CD4-positive, alpha-beta T cell treated with Interleukin-4 for 4 hours (primary cell): ENCODE results near the gene SPTSSA.
"Not testable (repeated sequence)": the region's sequence is repeated elsewhere in the genome, so short reads cannot be mapped to it uniquely, and the experiment has no call there.

Experiments used
- DNase-seq: peaks from one replicate; pipeline ENCODE4 v3.0.0-alpha.2; 2020

SPTSSA gene

DNA sequence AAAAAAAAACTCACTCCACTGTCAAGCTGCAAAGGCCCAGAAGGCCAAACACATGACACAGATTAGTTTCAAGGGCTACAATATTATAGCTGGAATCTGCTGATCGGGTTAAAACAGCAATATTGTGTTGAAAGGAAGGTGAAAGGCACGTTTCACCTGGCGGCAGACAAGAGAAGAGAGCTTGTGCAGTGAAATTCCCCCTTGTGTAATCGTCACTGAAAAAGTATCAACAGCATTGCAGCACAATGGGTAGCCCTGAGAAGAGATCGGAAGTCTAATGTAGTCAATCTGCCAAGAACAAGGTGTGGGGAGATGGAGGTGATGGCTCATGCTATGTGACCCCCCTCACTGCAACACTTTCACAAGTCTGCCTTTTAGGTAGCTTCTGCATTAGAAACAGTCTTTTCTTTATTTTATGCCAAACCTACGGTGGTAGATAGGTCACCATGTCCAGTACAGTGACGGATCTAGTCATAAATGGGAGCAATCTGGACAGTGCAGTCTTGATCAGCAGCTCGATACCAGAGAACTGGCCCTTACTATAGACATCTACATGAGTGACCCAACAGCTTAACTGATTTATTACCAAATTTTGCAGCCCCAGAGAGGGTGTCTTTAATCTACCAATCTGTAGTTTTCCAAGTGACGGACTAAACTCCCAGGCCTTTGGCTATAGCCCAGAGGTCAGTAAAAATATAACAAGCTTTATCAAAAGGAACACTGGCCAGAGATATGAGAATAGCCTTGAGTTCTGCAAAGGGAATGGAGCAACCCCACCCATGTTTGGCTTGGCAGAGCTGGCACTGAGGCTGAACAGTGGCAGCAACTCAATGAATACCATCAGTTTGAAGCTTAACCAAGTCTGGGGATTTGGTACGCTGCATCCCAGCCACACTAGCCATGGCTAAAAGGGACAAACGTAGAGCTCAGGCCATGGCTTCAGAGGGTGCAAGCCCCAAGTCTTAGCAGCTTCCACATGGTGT lies 35.4 kb downstream of the SPTSSA start:
- no peak for DNase-seq

DNA sequence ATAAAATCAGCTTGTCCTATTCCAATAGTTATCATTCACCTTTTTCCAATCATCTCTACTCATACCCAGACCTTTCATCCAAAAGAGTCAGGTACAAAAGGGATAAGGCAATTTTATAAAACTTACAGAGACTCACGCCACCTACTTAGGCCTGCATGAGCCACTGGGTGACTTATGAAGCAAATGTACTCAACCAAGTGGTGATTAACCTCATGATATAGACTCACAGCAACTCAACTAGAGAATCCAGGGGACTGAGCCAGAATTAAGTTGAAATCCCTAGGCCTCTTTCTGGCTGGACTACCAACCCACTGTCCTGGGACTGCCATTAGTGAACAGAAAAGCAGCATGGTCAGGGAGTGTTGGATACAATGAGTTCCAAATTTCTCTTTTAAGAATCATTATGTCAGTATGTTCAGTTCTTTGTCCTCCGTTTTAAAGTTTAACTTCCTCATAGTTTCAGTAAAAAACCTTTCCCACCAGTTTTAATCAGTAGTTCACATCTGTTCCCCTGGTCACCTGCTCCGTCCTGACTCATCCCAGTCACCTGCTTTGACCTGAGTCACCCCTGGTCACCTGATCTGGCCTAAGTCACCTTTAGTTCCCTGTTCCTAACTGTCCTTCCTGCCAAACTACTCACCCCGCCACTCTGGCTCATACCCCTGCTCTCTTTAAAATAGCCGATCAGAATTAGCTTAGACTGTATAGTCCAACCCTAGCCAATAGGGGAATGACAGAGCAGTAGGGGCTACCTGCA lies 36.8 kb downstream of the SPTSSA start:
- DNase-seq, result no peak

DNA sequence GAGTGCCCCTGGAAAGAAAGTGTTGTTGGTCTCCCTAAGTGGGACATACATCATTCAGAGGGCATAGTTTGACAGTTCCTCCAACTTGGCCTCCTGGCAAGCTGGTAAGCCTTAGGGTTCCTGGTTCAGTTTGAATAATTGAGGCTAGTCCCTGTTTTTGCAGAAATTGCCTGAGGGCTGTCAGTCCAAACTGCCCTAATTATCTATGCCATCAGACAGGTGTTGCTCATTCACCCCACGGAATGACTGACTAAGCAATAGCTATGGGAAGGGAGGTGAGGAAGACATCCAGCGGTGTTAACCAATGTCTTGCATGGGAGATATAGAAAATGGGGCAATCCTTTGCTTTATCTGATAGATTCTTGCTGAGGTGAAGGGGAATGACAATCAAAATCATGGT lies 37.6 kb downstream of the SPTSSA start:
- no peak for DNase-seq

DNA sequence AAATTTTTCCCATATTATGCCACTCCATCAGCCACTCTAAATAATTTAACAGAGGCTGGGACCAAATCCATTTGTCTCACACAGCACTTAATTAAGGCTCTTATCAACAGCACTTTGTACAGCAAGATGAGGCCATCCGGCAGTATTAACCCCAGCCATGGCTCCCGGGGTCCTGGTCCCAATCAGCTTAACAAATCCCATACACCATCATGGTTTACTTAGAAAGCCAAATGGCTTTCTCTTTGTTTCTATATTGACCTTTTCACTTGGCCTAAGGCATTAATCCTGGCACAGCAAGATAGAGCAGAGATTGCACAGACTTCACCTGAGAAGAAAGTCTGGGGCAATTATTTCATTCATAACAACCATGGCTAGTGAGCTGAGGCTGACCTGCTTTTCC lies 38.6 kb downstream of the SPTSSA start:
- no peak for DNase-seq

DNA sequence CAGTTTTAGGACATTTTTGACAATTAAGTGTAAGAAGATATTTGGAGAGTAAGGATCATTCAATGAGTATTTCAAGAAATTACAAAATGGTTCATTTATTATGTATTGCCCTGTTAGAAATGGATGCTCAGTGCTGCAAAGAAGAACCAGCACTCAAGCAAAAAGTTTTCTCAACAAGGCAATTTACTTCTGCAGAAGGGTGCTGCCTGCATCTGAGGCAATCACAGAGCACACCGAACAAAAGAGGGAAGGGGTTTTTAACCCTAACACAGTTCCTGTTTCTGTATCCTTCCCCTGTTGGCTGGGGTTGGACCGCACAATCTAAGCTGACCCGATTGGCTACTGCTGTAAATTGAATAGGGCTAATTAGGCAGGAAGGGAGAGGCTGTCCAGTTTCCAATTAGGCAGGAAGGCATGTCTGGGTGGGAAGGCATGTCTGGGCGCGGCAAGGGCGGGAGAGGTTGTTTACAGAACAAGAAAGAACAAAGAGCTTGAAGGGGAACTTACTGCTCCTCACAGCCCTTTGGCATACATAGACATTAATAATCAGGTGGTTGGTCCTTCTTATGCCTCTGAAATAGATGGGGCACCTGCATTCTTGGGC lies 41.4 kb downstream of the SPTSSA start:
- DNase-seq, result no peak

DNA sequence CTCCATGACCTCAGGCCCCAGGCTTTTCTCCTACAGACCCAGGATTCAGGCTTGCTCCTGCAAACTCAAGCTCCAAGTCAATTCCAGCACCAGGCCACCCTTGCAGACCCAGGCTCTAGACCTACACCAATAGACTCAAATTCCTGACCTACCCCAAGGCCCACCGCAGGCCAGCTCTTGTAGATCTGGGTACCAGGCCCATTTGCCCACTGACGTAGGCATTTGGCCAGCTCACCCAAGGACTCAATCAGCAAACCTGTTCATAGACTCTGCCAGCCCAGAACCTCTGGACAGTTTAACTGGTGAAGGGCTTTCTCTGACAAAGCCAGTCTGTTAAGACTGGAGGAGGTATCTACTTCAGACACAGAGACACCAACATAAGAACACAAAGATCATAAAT lies 52.3 kb downstream of the SPTSSA start:
- no peak for DNase-seq

DNA sequence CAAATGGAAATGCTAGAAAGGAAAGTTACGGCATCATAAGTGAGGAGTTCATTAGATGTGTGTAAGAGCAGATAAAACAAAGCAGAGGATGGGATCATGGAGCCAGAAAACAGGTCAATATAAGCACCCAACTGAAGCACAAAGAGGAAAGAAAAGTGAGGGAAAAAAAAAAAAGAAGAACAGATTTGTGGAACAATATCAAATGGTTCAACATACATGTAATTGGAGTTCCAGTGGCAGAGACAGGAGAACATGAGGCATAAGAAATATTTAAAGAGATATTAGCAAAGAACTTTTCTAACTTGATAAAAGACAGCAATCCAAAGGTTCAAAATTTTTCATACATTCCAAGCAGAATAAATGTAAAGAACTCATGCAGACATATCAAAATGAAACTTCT lies 54.1 kb downstream of the SPTSSA start:
- DNase-seq, result no peak

DNA sequence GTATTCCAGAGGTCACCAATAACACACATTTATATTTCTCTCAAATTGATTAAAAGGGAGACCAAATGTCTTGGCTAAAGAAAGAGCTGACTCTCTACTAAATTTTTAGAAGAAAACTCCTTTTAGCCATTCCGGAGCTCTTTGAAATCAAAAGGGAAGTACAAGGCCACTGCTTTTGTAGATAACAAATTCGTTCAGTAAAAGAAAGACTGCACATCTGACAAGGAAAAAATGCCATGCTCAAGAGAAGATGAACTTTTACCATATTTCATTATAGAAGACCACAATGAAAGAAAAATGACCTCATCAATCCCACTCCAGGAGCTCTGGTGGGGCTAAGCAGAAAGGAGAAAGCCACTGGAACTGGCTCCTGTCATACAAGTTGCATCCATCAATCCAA lies 57.6 kb downstream of the SPTSSA start:
- no peak for DNase-seq

DNA sequence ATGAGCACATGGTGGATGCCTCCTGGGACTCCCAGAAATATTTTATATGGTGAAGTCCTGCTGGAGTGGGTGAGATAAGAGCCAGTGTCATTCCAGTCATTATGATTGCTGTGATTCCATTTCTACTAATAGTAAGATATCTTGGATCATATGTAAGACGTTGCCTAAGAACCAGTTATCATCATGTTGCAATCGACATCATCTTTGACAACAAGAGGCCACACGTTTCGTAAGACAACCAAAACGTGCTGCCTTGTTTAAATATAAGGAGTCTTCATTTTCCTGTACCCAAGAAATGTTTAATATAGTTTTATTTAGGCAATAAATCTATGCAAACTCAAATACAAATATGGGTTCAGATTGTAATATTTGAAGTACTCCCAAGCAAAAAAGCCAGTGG lies 58.4 kb downstream of the SPTSSA start:
- DNase-seq, result no peak

DNA sequence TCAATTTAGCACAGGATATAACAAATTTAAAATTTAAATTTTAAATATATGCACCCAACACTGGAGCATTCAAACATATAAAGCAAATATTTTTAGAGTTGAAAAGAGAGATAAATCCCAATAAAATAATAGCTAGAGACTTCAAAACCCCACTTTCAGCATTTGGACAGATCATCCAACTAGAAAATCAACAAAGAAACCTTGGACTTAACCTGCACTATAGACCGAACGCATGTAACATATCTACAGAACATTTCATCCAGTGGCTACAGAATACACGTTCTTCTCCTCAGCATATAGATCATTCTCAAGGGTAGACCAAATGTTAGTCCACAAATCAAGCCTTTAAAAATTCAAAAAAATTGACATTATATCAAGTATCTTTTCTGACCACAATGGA lies 64.0 kb downstream of the SPTSSA start:
- no peak for DNase-seq

DNA sequence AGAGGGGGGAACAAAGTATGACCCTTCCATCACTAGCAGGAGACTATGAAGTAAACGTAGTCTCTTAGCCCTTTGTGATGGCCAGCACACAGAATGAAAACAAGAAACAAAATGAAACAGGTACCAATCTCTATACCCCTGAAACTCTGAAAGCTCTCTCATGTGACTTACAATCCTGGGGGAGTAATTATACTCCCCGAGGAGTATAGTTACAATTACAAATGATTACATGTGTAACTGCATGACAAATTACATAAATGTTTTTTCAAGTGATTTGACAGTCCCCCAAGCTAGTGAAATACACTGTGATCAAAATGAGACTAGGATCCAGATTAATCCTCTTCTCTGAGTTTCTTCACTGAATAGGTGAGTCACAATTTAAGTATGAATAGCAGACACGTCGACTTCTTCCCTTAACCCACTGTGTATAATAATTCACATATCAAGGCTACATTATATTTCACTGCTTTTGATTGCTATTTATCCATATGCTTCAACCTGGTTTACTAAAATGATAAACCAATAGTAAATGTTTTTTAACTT lies 74.0 kb downstream of the SPTSSA start:
- DNase-seq, result no peak

DNA sequence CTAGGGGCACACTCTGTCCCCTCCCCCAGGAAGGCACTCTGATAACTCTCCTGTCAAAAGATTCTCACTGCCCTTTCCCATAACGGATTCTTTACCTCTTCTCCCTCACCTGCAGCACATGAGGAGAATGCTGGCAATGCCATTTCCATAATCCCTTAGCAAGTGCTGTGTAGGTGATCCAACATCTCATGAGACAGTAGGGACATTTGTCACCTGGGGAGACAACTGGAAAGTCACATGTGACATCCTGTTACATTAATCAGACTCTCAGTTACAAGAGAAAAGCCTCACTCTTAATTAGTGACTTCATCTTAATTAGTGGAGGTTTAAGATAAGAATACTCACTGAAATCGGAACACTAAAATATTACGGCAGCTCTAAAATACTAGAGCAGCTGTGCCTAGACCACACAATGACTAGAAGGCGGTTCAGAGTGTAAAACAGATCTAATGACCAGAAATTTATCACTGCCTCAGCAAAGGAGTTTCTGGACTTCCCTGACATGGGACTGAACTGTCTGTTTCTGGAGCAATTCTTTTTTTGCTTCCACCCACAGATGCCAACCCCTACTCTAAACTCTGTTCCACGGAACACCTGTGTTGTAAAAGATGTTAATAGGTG lies 75.1 kb downstream of the SPTSSA start:
- DNase-seq, result no peak

DNA sequence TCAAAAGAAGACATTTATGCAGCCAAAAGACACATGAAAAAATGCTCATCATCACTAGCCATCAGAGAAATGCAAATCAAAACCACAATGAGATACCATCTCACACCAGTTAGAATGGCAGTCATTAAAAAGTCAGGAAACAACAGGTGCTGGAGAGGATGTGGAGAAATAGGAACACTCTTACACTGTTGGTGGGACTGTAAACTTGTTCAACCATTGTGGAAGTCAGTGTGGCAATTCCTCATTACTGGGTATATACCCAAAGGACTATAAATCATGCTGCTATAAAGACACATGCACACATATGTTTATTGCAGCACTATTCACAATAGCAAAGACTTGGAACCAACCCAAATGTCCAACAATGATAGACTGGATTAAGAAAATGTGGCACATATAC lies 76.2 kb downstream of the SPTSSA start:
- DNase-seq, result not testable (repeated sequence)

DNA sequence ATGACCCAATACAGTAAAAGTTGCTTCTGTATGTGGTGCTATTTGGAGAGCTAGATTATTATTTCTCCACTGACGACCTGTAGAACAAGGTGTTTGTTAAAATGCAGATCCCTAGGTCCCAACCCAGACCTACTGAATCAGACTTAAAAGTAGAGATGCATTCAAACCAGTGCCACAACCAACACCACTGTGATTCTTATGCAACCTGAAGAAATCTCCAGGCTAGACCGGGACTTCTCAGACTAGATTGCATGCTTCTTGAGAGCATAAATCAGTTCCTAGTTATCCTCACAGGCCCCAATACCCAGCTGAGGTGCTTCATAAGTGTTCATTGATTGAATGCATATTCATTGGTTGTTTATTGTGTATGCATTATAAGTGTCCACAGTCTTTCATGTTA lies 78.2 kb downstream of the SPTSSA start:
- no peak for DNase-seq
